PFSK-1 (cell line): Measurements from ENCODE around the gene ZNF613.

Source experiments
- FOXP2 ChIP-seq: optimal IDR thresholded peaks from 2 replicates; pipeline ENCODE3; 2011; ENCODE audit warnings: borderline replicate concordance, control low read depth, inconsistent platforms; ENCODE audit not compliant: insufficient read depth; ENCODE audit errors: extremely low read length, extremely low read depth
- POLR2AphosphoS5 ChIP-seq: IDR thresholded peaks from 2 replicates; pipeline ENCODE4 v1.6.1; 2012; ENCODE audit warnings: low read depth, mild to moderate bottlenecking, control low read depth, low read length, moderate library complexity
- SIN3A ChIP-seq: IDR thresholded peaks from 2 replicates; pipeline ENCODE4 v1.6.1; 2012; ENCODE audit warnings: mild to moderate bottlenecking, low read length, moderate library complexity, borderline replicate concordance; ENCODE audit not compliant: insufficient read depth
- TAF1 ChIP-seq: IDR thresholded peaks from 2 replicates; pipeline ENCODE4 v1.6.1; 2012; ENCODE audit warnings: low read length, control low read depth, borderline replicate concordance; ENCODE audit not compliant: insufficient read depth
- TF ChIP-seq, protein P1 (sequence below), 2 experiments: IDR thresholded peaks; 2 replicates each; pipeline versions ENCODE4 v1.6.1 to v1.8.0; 2011 to 2012; ENCODE audit warnings: low read depth in 2 of 2, low read length in 2 of 2, control low read depth in 1 of 2, inconsistent platforms in 1 of 2, mild to moderate bottlenecking in 1 of 2, moderate library complexity in 1 of 2; ENCODE audit not compliant: insufficient read depth in 1 of 2

GRCh38 chr19:51891193-51891747, 36.0 kb upstream of the ZNF613 start:
- no peak for TF ChIP-seq POLR2AphosphoS5
- TF ChIP-seq, protein P1, sequence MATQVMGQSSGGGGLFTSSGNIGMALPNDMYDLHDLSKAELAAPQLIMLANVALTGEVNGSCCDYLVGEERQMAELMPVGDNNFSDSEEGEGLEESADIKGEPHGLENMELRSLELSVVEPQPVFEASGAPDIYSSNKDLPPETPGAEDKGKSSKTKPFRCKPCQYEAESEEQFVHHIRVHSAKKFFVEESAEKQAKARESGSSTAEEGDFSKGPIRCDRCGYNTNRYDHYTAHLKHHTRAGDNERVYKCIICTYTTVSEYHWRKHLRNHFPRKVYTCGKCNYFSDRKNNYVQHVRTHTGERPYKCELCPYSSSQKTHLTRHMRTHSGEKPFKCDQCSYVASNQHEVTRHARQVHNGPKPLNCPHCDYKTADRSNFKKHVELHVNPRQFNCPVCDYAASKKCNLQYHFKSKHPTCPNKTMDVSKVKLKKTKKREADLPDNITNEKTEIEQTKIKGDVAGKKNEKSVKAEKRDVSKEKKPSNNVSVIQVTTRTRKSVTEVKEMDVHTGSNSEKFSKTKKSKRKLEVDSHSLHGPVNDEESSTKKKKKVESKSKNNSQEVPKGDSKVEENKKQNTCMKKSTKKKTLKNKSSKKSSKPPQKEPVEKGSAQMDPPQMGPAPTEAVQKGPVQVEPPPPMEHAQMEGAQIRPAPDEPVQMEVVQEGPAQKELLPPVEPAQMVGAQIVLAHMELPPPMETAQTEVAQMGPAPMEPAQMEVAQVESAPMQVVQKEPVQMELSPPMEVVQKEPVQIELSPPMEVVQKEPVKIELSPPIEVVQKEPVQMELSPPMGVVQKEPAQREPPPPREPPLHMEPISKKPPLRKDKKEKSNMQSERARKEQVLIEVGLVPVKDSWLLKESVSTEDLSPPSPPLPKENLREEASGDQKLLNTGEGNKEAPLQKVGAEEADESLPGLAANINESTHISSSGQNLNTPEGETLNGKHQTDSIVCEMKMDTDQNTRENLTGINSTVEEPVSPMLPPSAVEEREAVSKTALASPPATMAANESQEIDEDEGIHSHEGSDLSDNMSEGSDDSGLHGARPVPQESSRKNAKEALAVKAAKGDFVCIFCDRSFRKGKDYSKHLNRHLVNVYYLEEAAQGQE (IDR thresholded peaks at IDR 0.05; ENCODE audit: insufficient read depth in 1 of 2, low read depth in 2 of 2, low read length in 2 of 2) = no peak
- TF ChIP-seq SIN3A = no peak
- no peak for TF ChIP-seq TAF1
- no peak for TF ChIP-seq FOXP2
